Osteocyte (in vitro differentiated cells): Measurements from ENCODE around the gene ERMAP. TPM values are rescaled to one million over a fixed set of nuclear protein-coding genes. Genes with fewer than 3 reads are reported as not detected.

Experiments
- DNase-seq: peaks from one replicate; pipeline ENCODE4 v3.0.0; 2021; ENCODE audit warnings: mixed read lengths; ENCODE audit not compliant: unreplicated experiment; ENCODE audit errors: extremely low spot score
- H3K27ac Mint-ChIP-seq: one replicate; pipeline ENCODE4 v1.8.0; 2021; ENCODE audit warnings: mild to moderate bottlenecking, mixed read lengths; ENCODE audit not compliant: unreplicated experiment
- H3K27me3 Mint-ChIP-seq: one replicate; pipeline ENCODE4 v1.8.0; 2021; ENCODE audit warnings: mixed read lengths; ENCODE audit not compliant: unreplicated experiment
- H3K36me3 Mint-ChIP-seq: one replicate; pipeline ENCODE4 v1.8.0; 2021; ENCODE audit warnings: mixed read lengths; ENCODE audit not compliant: unreplicated experiment
- H3K4me1 Mint-ChIP-seq: one replicate; pipeline ENCODE4 v1.8.0; 2021; ENCODE audit warnings: mixed read lengths; ENCODE audit not compliant: unreplicated experiment
- H3K4me3 Mint-ChIP-seq: one replicate; pipeline ENCODE4 v1.8.0; 2021; ENCODE audit warnings: mild to moderate bottlenecking, moderate library complexity, mixed read lengths; ENCODE audit not compliant: unreplicated experiment
- H3K9me3 Mint-ChIP-seq: one replicate; pipeline ENCODE4 v1.8.0; 2021; ENCODE audit warnings: mixed read lengths; ENCODE audit not compliant: unreplicated experiment
- CTCF ChIP-seq: fragments of 200-600 bp; sonication (generic); IDR thresholded peaks from 2 replicates; pipeline ENCODE4 v1.5.0; 2021; ENCODE audit warnings: antibody characterized with exemption, mild to moderate bottlenecking, moderate library complexity
- total RNA-seq: library from RNA; stranded (reverse); gene quantifications from 2 replicates; pipeline ENCODE4 v1.2.1, GENCODE V29; 2021

Gene ERMAP
- total RNA-seq, 1 donor from 2014 or later, result 13.8 TPM

GRCh38 chr1:42824481-42825035, 7.6 kb downstream of the ERMAP start:
- Mint-ChIP-seq H3K4me1 (peaks cover 19% of the 10 kb centered on the region), H3K9me3 (no peaks in the 10 kb centered on the region), H3K4me3 (no peak overlapping the region), H3K27ac (no peak overlapping the region), H3K36me3 (no peaks in the 10 kb centered on the region), H3K27me3 (no peaks in the 10 kb centered on the region)
- no peak for TF ChIP-seq CTCF
- DNase-seq, result no peak

GRCh38 chr1:42825036-42825851, 8.3 kb downstream of the ERMAP start:
- H3K9me3 Mint-ChIP-seq, result no peaks in the 10 kb centered on the region
- no peaks in the 10 kb centered on the region for H3K27me3 Mint-ChIP-seq
- TF ChIP-seq CTCF, result no peak
- DNase-seq, result no peak
- H3K27ac Mint-ChIP-seq, result no peak overlapping the region
- peaks cover 18% of the 10 kb centered on the region for H3K4me1 Mint-ChIP-seq
- H3K4me3 Mint-ChIP-seq, result no peak overlapping the region
- H3K36me3 Mint-ChIP-seq, result no peaks in the 10 kb centered on the region

GRCh38 chr1:42830631-42831030, 13.7 kb downstream of the ERMAP start:
- no peak for DNase-seq
- Mint-ChIP-seq H3K9me3 (no peaks in the 10 kb centered on the region), H3K27ac (no peak overlapping the region), H3K27me3 (no peaks in the 10 kb centered on the region), H3K4me1 (no peaks in the 10 kb centered on the region), H3K4me3 (no peak overlapping the region), H3K36me3 (peaks cover 4% of the 10 kb centered on the region)
- TF ChIP-seq CTCF, result no peak

- Mint-ChIP-seq H3K4me1 (no peaks in the 10 kb centered on the region), H3K9me3 (no peaks in the 10 kb centered on the region), H3K36me3 (peaks cover 8% of the 10 kb centered on the region), H3K4me3 (no peak overlapping the region), H3K27ac (no peak overlapping the region), H3K27me3 (no peaks in the 10 kb centered on the region)
- no peak for TF ChIP-seq CTCF
- no peak for DNase-seq
Measured at GRCh38 chr1:42831273-42831672, 14.4 kb downstream of the ERMAP start.

- Mint-ChIP-seq H3K36me3 (peaks cover 8% of the 10 kb centered on the region), H3K4me3 (no peak overlapping the region), H3K27ac (no peak overlapping the region), H3K4me1 (no peaks in the 10 kb centered on the region), H3K9me3 (no peaks in the 10 kb centered on the region), H3K27me3 (no peaks in the 10 kb centered on the region)
- TF ChIP-seq CTCF, result no peak
- DNase-seq, result no peak
Measured at GRCh38 chr1:42832641-42833240, 15.8 kb downstream of the ERMAP start.
